T-helper 9 cell (primary cell): ENCODE results near the gene CFHR3.
"Not testable (repeated sequence)": the region's sequence is repeated elsewhere in the genome, so short reads cannot be mapped to it uniquely, and the experiment has no call there.

Experiments
- DNase-seq: peaks from one replicate; pipeline ENCODE4 v3.0.0-alpha.2; 2020
- total RNA-seq, 2 donors: gene quantifications; one replicate each; lab custom pipeline; 2026; lab: John Stamatoyannopoulos, UW

Gene CFHR3
- 0 reads per million in 2 donors for total RNA-seq

DNA sequence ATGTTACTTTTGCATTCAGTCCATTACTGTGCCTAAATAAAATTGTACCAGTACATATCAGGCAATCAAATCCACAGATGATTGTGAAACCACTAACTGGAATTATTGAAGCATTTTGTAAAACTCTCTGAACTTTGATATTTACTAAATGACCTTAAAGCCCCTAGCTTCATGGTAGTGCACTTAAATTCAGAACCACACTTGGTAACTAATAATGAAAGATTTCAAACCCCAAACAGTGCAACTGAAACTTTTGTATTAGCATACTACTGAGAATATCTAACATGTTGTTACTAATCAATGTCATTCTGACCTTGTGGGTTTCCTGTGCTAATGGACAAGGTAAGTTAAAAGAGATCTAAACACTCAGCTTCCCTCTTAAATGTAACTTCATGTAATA is at the start of gene CFHR3:
CFHR3 (plus strand) TSS at position 238 of the 400 bp plus-strand sequence; CDS start at position 285, 47 bp downstream.
- DNase-seq = no peak

DNA sequence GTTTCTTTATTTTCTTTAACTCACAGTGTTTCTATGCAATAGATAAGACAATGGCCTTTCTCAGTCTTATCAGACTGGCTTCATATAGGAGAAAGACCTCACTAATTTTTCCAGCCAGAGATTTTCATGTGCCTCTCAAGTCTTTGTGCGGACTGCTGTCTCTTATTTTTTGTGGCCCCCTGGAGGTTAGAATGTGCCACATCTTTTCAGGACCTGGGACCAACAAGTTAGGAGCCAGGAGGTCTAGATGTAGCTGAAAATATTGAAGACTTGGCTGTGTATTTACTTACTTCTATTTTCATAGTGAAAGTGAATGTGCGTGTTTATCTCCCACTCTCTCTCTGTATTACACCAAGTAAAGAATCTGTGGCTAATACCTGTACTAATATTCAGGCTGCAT is 42.1 kb upstream of the CFHR3 start:
- no peak for DNase-seq

DNA sequence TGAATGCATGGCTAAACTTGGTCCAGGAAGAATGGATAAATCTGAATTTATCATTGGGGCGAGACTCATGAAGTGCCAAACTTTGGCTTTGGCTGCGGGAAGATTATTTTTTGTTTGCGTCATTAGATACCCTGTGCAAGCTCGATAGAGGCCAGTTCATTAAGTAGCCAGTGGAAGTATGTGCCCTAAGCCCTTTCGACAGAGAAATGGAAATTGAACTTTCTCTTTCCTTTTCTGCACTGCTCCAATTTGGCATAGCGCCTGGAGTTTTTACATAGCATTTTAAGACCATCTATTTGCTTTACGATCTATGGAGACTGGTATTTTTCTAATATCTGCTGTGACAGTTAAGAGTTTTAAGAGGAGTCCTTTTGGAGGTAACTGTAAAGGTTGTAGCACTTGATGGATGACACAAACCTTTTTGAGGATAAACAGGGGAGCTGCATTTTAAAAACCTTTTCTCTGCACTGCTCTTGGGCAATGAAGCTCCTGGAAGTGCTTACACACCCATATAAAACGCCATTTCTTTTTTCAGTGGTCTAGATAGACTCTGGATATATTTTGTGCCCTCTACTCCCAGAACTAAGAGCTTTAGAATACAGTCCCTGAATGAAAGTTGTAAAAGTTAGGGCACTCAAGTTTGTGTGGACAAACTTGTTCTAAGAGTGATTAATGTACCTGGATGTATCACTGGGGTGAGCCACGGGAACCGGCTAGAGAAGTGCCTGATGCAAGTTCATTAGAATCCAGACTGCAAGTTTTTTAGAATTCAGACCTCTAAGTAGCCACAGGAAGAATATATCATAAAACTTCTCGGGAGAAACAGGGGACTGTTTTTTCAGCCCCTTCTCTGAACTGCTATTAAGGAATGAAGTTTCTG is 41.3 kb upstream of the CFHR3 start:
- no peak for DNase-seq

DNA sequence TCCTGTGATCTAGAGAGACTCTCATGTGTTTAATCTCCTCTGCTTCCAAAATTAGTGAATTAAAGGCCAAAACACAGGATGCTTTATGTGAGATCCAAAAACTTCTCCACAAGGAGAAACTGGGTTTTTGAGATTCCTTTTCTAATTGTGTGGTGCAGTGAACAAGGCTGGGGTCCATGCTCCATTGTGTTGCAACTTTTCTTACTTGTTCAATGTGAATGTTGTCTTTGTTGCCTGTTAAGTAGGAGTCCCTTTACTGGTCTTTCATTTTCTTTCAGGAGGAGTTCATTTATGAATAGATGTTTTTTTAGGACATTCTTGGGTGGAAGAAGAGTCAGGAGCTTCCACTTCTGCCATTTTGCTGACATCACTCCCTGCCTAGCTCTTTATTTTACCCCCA is 40.6 kb upstream of the CFHR3 start:
- DNase-seq = no peak

DNA sequence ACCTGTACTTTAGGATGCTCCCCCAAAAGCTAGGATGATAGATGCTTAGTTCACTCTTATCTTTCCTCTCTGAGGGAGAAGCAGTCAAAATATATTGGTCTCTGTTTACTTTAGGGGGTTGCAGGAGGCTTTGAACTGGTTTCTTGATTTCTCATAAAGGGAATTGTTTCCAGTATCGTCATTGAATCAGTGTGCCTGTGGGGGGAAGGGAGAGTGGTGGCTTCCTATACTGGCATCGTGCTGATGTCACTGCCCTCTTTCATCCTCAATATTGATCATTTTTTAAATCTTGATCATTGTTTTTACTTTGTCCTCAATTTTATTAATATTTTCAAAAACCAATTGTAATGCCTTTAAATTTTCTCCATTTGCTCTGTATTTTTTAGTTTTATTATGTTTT is 40.2 kb upstream of the CFHR3 start:
- DNase-seq = no peak

DNA sequence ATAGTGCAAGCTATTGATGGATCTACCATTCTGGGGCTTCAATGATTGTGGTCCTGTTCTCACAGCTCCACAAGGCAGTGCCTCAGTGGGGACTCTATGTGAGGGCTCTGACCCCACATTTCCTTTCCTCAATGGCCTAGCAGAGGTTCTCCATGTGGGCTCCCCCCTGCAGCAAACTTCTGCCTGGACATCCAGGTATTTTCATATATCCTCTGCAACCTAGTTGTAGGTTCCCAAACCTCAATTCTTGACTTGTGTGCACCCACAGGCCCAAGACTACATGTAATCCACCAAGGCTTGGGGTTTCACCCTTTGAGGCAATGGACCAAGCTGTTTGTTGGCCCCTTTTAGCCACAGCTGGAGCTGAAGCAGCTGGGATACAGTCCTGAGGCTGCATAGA is 35.9 kb upstream of the CFHR3 start:
- no peak for DNase-seq

DNA sequence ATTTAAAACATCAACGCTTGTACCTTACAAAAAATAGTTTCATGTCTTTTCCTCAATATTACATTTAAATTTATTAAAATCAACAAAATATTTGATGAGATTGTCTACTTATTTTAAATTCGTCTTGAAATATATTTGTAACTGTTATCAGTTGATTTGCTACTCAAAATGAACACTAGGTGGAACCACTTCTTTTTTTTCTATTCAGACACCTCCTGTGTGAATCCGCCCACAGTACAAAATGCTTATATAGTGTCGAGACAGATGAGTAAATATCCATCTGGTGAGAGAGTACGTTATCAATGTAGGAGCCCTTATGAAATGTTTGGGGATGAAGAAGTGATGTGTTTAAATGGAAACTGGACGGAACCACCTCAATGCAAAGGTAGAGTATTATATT is 31.4 kb upstream of the CFHR3 start:
- not testable (repeated sequence) for DNase-seq

DNA sequence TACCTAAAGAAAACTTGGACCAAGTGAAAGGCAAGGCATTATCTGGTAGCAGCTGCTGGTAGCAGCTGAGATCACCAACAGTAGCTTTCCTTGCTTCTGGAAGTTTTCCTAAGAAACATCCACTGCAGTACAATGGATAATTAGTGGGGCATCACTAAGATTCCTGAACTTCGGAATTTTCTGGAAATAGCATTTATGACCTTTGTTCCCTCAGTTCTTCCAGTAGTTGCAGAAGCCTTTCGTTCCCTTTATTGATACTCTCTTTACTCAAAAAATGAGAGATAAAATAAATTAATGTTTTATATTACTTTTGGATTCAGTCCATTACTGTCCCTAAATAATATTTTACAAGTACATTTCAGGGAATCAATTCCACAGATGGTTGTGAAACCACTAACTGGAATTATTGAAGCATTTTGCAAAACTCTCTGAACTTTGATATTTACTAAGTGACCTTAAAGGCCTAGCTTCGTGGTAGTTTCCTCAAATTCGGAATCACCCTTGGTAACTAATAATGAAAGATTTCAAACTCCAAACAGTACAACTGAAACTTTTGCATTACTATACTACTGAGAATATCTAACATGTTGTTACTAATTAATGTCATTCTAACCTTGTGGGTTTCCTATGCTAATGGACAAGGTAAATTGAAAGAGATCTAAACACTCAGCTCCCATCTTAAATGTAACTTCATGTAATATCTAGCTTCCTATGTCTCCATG is 9.5 kb upstream of the CFHR3 start:
- not testable (repeated sequence) for DNase-seq

DNA sequence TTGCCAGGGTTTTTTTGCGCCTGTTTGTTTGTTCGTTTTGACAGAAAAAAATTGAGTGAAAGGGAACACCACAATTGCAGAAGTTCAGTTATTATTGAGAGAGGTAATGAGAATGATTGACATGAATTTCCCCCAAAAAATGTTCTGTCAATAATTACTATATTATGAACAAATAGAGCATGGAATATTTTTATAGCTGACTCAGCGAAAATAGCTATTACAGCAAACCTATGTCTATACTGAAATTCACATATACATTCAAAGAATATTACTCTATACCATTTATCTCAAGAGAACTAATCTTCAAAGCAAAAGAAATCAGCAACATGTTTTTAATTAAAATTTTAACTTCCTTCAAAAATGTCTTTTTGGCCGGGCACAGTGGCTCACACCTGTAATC is 4.8 kb upstream of the CFHR3 start:
- DNase-seq = not testable (repeated sequence)

DNA sequence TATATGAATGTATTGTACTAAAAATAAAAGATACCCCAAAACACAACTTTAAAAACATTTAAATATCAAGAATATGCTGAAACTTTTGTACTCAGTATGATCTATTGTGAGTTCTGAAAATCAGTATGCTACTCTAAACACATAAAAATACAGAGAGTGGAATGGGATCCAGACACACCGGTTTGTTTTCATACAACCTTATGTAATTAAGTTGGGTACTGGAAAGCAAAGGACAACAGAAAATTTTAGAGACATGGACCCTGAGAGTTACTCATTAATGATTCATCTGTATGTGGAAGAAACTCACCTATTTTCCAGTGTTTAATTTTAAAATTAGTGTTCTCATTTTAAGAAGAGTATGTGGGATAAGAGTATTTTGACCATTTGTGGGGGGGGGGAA is 927 bp upstream of the CFHR3 start:
- no peak for DNase-seq

DNA sequence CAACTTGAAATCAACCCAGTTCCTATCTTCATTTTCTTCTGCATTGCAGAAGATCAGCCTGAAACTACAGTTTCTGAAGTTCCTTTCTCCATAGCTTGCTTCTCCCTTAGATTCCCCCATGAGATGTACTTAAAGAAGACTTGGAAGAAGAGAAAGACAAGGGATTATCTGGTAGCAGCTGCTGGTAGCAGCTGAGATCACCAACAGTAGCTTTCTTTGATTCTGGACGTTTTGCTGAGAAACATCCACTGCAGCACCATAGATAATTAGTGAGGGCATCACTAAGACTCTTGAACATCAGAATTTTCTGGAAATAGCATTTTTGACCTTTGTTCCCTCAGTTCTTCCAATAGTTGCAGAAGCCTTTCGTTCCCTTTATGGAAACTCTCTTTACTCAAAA is 465 bp upstream of the CFHR3 start:
- DNase-seq = no peak

DNA sequence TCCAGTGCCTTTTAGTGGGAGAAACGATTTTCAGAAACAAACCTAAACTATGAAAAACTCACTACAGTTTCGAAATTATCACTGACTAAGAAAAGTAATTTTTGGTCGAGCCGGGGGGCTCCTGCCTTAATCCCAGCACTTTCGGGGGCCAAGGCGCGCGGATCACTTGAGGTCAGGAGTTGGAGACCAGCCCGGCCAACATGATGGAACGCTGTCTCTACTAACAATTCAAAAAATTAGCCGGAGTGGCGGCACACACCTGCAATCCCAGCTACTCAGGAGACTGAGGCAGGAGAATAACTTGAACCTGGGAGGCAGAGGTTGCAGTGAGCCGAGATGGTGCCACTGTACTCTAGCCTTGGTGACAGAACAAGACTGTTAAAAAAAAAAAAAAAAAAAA is 3.0 kb downstream of the CFHR3 start:
- DNase-seq = no peak

DNA sequence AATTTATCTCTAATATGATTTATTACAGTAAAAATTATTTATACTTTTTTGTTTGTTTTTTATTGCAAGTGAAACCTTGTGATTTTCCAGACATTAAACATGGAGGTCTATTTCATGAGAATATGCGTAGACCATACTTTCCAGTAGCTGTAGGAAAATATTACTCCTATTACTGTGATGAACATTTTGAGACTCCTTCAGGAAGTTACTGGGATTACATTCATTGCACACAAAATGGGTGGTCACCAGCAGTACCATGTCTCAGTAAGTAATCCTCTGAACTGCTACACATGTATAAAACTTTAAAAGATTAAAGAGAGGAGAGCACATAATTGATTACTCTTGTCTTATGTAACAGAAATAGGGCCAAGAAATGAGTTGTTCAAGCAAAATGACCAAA is 4.5 kb downstream of the CFHR3 start:
- DNase-seq = no peak

DNA sequence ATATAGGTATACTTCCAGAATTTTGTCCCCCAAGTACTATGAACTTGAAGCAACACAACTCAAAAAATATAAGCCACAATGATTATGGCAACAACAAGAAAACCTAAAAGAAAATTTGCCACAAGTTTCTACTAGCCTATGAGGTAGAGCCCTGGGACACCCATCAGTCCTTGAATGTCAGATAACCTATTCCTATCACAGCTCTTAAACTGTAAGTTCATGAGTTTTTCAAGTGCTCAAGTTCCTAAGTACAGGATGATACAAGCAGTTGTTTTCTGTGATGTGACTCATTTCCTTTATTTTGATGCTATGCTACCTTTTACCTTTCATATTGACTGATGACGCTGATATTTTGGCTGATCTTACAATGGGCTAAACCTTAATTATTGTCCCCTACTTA is 16.6 kb downstream of the CFHR3 start:
- not testable (repeated sequence) for DNase-seq

DNA sequence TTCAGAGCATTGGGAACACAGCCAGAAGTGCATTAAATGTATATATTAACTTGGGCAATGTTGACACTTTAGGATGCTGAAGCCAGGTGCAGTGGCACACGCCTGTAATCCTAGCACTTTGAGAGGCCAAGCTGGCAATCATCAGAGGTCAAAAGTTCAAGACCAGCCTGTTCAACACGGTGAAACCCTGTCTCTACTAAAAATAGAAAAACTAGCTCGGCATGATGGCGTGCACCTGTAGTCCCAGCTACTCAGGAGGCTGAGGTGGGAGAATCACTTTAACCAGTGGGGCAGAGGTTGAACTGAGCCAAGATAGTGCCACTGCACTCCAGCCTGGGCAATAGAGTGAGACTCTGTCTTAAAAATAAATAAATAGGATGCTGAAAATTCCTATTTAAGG is 19.5 kb downstream of the CFHR3 start:
- DNase-seq = not testable (repeated sequence)

DNA sequence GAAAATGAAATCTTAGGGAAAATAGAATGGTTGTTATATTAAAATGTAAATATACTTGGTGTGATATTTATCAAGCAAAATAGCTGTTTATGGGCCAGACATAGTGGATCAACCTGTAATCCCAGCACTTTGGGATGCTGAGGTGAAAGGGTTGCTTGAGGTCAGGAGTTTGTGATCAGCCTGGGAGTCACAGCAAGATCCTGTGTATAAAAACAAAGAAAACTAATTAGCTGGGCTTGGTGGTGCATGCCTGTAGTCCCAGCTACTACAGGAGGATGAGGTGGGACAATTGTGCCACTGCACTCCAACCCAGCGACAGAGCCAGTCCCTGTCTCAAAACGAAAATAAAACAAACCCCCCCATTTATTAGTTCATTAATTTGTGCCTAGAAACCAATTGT is 23.3 kb downstream of the CFHR3 start:
- DNase-seq = no peak

DNA sequence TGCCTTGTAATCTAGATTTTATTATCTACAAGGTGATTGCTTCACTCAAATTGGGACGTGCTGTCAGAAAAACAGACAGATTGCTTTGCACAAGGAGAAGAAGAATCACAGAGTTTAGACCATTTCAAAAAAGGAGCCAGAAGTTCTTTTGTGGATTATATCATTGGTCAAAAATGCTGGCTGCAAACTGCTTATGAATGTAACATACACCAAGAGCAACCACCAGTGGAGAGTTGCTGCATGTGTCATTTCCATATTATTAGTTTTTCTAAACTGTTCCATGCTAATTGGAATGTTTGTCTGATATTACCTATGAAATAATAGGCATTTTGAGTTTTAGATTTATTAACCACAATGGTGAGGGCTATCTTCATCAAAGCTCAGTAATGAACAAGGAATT is 27.3 kb downstream of the CFHR3 start:
- DNase-seq = not testable (repeated sequence)

DNA sequence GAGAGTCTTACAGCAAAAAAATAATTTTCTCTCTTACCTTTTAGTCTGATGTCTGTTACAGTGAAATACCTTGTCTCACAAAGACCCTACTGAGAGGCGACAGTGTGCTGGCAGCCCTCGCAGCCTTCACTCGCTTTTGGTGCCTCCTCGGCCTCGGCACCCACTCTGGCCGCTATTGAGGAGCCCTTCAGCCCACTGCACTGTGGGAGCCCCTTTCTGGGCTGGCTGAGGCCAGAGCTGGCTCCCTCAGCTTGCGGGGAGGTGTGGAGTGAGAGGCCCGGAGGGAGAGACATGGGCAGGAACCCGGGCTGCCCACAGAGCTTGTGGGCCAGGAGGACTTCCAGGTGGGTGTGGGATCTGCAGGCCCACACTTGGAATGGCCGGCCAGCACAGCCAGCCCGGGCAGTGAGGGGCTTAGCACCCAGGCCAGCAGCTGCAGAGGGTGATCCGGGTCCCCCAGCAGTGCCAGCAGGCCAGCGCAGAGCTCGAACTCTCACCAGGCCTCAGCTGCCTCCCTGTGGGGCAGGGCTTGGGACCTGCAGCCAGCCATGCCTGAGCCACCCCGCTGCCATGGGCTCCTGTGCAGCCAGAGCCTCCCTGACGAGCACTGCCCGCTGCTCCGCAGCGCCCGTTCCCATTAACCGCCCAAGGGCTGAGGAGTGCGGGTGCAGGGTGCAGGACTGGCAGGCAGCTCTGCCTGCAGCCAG is 34.0 kb downstream of the CFHR3 start:
- no peak for DNase-seq

DNA sequence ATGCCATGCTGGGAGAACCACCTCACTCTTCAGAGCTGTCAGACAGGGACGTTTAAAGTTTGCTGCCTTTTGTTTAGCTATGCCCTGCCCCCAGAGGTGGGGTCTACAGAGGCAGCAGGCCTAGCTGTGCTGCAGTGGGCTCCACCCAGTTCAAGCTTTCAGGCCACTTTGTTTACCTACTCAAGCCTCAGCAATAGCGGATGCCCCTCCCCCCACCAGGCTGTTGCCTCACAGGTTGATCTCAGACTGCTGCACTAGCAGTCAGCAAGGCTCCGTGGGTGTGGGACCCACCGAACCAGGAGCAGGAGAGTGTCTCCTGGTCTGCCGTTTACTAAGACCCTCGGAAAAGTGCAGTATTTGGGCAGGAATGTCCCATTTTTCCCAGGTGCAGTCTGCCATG is 42.8 kb downstream of the CFHR3 start:
- not testable (repeated sequence) for DNase-seq

DNA sequence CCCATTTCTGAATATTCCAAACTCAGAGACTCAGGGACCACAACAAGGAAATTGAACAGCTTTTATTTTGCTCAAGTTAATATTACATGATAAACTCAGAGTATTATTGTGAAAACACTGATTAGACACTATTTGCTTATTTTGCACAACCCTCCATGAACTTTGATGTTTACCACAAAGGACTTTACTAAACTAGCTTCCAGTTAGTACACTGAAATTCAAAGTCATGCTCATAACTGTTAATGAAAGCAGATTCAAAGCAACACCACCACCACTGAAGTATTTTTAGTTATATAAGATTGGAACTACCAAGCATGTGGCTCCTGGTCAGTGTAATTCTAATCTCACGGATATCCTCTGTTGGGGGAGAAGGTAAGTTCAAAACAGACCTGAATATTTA is 44.9 kb downstream of the CFHR3 start, which contains the start of gene CFHR1:
CFHR1 (plus strand) TSS at position 201 of the 400 bp plus-strand sequence; CDS start at position 315, 114 bp downstream.
- DNase-seq = not testable (repeated sequence)

DNA sequence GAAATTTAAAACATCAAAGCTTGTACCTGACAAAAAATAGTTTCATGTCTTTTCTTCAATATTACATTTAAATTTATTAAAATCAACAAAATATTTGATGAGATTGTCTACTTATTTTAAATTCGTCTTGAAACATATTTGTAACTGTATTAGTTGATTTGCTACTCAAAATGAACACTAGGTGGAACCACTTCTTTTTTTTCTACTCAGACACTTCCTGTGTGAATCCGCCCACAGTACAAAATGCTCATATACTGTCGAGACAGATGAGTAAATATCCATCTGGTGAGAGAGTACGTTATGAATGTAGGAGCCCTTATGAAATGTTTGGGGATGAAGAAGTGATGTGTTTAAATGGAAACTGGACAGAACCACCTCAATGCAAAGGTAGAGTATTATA is 53.2 kb downstream of the CFHR3 start:
- DNase-seq = not testable (repeated sequence)
